HTERT RPE-1 (cell line): ENCODE results near the gene CRHR2.

Experiments
- in situ Hi-C: fragments of 300-500 bp; cut with MboI; formaldehyde crosslinking; loops from 4 replicates; pipeline ENCODE4 v1.14.3; 2020; ENCODE audit warnings: low sequenced_read_pairs

The CRHR2 gene

DNA sequence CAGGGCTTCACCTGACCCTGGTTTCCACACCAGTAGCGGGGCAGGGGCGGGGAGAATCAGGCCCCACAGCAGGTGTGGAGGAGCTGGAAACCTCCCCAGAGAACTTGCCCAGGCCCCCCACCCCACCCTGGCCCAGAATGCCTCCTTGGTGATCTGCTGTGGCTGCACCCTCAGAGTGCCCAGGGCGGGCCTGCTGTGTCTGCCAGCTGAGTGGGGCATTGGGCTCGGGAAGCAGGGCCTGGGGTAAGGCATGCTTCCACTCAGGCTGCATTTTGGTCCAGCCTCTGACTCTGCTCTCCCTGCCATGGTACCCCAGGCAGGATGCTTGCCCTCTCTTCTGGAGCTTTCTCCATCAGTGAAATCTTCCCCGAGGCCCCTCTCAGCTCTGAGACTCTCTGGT, 1.1 kb upstream of the CRHR2 start:
- in situ Hi-C loops, result no loop called here

DNA sequence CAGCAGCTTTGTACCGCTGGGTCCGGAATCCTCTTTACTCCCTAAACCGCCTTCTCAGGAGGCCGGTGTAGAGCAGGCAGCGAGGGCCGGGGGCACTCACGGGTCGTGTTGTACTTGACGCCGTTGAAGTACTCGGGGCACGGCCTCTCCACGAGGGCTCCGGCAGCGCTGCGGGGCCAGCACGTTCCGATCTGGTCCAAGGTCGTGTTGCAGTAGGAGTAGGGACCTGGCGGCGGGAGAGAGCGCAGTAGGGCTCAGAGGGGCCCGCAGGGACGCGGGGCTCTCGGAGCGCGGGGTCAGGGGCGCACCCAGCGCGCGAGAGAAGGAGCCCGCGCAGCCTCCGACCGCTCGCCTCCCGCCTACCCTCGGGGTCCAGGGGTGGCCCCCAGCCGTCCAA, 443 bp downstream of the CRHR2 start:
- in situ Hi-C loops, result no loop called here

DNA sequence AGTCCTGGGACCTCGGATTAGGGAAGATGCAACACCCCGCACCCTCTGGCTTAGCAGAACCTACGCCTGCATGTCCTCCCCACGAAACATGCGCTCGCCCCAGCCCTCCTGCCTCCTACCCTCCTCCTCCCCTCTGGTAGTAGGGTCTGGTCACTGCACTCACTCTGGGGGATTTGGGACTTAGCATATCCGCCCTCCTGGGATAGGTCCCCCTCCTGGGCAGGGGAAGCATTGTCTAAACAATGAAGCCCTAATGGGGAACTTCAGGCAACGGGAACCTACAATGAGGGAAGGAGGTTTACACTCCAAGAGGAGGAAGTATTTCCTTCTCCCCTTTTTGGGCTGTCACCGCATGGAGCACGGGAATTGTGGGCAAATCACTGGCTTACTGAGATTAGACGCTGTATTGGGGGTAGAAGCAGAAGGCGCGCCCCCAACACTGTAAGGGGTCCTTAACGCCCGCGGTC, 892 bp downstream of the CRHR2 start:
- in situ Hi-C loops, result no loop called here

DNA sequence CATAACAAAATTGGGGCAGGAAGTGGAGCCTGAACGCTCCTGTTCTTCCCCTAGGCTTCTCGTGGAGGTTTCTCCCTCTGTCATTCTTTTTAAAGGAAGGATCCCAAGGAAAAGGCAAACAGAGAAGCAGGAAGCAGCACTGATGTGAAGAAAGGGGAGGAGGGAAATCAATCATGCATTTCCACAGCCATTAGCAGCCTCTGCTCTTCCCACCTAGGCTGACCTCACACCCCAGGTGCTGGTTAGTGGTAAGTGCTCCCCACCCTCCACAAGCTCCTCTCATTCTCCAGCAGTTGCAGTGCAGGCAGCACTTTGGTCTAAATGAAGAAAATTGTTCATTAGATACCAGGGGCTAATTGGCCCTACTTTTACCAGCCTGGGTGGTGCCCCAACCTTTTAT, 2.6 kb downstream of the CRHR2 start:
- in situ Hi-C loops, result no loop called here

DNA sequence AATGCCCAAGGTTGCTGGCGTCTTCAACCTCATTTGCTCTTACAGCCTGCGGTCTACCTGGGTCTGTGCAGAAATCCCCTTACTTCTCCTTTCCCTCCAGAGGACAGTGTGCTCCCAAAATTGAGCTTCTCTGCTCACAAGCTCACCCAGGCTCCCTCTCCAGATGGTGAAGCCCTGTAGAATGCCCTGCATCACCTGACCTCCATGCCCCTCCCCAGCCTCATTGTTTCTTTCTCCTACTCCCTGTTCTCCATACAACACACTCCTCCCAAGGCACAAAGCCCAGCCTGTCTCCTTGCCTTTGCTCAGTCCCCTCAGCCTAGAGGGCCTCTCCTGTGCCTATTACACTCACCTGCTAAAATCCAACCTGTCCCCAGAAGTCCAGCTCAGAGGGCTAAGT, 3.5 kb downstream of the CRHR2 start:
- in situ Hi-C loops, result no loop called here

DNA sequence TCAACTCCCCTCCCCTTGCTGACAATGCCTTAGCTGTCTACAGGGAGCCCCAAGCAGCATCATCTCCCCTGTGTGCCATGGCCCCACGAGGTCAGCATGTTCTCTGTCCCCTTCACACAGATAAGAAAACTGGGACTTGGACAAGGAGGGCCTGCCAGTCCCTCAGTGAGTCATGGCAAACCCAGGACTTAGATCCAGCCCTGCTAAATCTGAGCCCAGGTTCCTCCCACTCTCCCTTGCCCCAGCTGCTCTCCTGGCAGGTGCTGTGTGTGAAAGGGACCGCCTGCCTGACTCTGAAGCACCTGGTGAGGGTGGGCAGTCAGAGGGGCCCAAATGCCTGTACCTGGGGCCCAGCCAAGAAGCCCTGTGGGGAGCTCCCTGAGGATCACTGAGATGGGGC, 7.4 kb downstream of the CRHR2 start:
- in situ Hi-C loops, result no loop called here

DNA sequence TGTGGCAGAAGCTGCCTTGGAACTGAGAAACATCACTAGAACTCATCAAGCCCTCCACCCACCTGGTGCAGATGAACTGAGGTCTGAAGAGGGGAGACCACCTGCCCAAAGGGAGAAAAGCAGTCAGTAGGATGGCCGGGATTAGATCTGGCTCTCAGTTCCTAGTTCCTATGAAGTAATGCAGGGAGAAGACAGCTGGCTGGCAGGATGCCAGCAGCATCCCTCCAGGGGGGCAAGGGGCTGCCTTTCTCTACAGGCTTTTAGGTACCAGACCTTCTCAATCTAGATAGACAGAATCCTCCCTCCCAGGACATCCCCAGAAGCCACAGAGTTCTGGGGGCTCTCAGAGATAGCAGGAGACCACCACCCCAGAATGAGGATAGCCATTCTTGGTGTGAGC, 7.8 kb downstream of the CRHR2 start:
- in situ Hi-C loops, result no loop called here

DNA sequence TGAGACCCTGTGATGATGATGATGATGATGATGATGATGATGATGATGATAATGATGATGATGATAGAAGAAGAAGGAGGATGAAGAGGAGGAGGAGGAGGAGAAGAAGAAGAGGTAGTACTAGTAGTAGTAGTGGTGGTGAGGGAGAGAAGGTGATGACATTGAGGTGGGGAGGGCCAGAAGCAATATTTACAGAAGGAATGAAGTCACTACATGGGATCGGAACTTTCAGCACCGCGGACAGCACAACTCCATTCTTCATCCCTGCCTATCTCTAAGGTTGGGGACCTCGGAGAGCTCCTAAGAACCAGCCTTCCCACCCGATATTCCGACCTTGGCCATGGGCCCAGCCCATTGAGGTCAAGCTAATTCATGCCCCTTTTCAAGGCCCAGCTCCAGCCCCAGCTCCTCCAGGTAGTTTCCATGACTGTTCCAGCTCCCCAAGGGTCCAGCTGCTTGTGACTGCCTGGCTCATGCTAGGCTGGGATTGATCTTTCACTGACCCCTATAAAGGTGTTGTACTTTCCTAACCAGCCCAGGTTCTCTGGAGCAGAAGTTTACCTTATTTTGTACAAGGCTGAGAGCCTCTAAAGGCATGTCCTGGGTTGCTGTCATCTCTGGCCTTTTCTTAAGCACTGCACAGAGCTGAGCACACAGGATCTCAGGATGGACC, 10.3 kb downstream of the CRHR2 start:
- in situ Hi-C loops, result no loop called here

DNA sequence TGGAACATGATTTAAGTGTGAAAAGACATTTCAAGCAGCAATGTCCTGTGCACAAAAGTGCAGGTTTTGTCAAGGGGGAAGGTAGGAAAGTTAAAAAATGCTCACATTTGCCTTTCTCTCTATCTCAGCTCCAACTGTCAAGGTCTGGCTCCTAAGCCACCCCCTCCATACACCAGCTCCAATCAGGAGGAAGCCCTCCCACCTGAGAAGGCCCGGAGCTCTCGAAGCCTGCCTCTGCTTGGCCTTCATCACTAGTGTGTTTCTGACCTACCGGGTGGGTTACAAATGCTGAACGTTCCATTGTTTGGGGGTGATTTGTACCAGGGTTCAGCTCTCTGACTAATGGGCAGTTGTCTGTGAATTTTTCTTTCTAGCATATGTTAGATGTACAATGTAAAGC, 14.2 kb downstream of the CRHR2 start:
- in situ Hi-C loops, result no loop called here

DNA sequence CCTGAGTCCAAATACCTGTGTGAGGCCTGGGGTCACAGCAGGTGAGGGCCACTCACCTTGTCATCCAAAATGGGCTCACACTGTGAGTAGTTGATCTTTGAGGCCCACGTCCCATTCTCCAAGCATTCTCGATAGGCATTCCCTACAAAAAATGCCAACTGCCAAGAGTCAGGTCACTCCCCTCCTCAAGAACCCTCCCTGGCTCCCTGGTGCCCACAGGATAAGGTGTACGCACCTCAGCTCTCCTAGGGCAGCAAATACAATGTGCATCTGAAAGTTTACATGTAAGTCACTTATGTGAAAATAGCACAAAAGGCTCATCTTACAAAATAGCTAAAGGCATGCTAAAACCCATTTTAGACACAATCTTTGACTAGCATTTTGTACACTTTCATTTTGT, 15.1 kb downstream of the CRHR2 start:
- in situ Hi-C loops, result no loop called here

DNA sequence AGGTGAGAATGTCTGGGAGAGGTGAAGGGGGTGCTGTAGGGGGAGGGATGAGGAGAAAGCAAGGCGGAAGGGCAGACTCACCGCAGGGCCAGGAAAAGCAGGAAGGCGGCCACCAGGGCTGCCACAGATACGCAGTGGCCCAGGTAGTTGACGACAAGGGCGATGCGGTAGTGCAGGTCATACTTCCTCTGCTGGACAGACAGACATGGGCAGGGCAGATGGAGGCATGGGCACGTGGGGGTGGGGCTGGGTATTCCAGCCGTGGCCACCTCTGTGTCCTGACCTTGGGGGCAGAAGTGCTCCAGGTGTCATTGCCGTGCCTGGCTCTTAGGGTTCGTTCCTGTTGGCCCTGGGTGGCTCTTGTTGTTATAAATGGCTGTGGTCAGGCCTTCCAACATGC, 16.8 kb downstream of the CRHR2 start:
- in situ Hi-C loops, result no loop called here

DNA sequence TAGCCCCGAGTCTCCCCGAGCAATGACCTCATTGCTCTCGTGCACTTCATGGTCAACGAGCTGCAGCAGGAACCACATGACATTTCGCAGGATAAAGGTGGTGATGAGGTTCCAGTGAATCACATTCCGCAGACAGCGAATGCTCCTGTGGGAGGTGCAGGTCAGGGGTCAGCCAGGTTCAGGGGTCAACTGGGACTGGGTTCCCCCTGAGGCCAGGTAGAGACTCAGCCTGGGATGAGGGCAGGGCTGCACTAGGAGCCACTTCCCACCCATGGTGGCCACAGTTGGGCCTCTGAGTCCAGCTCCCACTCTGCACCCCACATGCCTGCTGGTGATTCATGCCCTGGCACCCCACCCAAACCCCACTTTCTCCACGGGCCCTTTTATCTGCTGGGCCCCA, 17.2 kb downstream of the CRHR2 start:
- in situ Hi-C loops, result no loop called here

DNA sequence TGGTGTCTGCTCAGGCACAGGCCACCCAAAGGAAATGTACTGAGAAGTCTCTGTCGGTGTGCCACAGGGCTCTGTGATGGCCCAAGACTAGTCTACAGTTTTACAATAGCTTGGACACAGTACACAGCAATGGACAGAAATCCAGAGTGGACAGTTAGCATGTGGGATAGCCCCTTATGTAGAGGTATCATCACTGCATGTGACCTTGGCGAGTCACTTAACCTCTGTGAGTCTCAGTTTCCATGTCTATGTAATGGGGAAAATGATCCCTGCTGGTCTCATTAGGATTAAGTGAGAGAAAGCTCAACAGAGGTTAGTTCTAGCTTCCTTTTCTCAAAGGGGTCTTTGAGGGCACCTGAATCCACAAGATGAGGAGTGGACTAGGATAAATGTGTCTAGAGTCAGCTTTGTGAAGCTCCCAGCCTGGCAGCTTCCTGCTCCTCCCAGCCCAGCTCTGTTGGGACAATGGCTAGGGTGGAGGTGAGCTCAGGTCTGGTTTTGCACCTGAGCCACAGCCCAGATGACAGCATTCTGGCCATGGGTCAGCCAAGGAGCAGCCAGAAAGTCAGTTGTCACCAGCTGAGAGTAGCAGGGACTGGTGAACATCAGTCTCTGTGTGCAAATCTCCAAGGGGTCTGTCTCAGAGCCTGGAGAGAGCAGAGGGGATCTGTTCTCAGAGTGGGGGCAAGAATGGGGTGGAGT, 17.9 kb downstream of the CRHR2 start:
- in situ Hi-C loops, result no loop called here

DNA sequence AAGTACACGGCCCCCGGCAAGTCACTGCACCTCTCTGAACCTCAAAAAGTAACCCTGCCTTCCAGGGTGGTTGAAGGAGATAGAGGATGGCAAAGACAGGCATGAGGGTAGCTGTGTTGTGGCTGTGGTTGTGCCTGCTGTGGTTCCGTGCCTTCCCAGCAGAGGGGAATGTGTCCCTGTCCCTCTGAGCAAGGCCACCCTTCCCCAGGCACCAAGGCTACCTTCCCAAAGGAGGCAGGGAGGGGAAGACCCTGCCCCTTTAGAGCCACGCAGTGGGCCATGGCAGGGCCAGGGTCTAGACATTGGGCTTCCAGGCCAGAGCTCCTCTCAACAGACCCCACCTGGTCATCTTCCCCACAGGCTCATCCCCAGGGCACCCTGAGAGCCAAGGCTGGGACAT, 18.8 kb downstream of the CRHR2 start:
- in situ Hi-C loops, result no loop called here

DNA sequence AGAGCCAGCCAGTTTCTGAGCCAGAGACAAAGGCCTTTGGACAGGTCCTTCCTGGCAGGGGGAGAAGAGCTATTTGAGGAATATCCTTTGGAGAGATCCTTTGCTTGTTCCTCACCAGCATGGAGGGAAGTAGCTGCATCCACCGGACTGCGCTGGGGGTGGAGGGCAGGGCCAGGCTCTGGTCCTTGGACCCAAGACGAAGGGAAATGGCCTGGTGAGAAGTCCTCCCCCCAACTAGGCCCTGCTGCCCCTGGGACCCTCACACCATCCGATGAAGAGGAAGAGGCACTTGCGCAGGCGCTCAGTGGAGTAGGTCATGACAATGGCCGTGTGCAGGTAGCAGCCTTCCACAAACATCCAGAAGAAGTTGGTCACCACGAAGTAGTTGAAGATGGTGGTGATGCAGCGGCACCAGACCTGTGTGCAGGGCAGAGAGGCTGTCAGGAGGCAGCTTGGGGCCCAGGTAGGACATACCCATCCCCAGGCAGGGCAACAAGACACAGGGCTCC, 19.8 kb downstream of the CRHR2 start:
- in situ Hi-C loops, result no loop called here

DNA sequence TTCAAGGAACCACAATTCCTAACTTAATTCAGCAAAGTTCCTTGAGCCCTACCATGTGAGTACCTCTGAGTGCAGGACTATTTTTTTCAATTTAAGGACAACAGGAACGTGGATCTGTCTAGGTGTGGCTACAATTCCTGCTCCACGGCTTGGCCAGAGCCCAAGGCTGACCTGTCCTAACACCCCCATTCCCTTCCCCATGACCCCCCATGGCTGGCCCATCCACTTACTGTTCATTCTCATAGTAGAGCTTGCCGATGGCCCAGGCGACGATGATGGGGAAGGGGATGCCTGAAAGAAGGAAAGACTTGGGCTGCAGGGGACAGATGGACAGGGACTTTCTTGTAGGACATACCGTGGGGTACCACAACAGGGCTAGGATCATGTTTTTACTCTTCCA, 20.3 kb downstream of the CRHR2 start:
- in situ Hi-C loops, result no loop called here

DNA sequence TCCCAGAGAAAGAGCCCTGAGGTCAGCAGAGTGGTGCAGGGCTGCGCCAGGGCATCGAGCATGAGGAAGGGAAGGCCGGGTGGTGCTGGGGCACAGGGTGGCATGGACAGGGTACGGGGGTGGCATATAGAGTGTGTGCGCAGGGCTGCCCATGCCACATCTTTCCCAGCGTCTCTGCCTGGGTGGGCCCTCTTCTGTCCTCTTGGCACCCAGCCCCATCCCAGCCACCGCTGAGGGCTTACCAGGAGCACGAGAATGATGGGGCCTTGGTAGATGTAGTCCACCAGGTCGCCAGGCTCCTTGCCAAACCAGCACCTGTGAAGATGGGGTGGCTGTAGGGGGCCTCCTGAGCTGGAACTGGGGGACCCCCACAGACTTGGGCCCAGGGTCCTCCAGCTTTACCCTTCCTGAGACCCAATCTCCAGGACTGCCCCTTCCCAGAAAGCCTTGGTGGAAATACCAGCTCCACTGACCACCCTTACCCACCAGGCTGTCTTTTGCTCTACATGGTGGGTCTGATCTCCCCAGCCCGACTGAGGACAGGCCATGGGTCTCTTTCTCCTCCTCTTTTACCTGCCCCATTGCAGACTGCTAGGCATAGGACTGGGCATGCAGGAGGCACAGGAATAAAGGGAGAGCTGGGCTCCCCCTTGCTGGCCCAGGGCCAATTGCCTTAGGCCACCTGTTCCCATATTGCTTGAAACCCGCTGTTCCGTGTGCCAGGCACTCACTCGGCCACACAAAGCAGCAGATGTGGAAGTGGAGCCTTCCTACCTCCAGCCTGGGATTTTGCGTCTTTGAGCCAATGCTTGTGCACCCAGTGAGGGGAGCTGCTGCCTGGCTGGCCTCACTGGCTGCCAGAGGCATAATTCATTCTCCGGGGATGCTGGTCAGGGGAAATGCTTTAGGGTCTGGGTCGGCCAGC, 21.7 kb downstream of the CRHR2 start:
- in situ Hi-C loops, result no loop called here

DNA sequence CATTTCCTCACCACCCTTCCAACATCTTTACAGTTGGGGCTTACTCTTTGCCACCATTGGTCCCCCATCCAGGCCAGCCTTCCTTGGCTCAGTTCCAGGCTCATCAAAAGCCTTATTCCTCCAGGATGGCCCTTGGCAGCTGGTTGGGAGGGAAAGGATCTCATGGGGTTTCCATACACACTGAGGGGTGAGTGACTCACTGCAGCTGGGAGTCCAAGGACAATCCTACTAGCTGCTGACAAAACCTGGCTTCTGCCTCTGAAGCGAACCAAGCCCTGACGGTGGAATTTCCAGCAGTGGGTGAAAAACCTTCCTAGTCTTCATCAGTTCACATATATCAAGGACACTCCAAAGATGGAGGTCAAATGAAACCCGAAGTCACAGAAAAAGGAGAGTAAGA, 22.9 kb downstream of the CRHR2 start:
- in situ Hi-C loops, result no loop called here

DNA sequence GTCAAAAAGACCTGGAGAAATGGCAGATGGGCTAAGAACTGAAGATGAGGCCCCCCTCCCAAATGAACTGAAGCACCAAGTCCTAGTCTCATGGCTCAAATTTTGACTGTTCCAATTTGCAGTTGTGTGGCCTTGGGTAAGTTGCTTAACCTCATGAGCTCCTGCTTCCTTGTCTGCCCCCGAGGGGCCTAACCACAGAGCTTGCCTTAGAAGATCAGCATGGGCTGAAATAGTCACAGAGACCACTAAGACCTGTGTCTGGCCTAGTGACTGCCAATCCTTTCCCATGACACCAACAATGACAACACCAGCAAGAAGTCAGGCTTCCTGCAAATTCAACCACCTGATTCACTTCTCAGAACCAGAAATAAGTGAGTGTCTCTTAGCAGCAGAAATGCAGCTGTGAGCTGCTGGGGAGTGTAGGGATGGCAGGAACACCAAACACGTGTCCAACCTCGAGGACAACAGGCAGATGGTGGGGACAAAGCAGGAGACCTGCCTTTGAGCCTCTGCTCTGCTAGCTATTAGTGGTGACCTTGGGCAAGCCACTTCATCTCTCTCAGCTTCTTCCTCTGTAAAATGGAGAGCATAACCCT, 23.7 kb downstream of the CRHR2 start:
- in situ Hi-C loops, result no loop called here

DNA sequence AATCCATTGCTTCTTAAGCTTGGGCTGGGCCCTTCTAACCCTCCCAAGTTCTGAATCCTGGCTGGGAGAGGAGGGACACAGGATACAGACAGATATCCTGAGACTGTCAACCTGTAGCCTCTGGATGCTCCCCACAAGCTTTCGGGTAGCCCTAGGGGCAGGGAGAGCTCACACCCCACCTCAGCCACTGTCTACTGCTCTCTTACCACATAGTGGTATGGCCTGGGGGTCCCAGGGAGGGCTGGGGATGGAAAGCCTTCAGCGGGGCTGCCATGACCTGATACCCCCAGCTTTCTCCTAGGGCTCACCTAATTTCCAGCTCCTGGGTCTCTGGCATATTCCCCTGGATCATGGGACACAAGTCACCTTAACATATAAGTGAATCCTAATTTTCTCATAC, 25.1 kb downstream of the CRHR2 start:
- in situ Hi-C loops, result no loop called here
